Stromal cell of bone marrow (primary cell): ENCODE results near the gene SCUBE2.
A peak's percentile ranks its signal among the peaks of the same experiment; 100 is the strongest.

ENCODE experiments used
- DNase-seq: peaks from one replicate; pipeline ENCODE4 v3.0.0-alpha.2; 2012; ENCODE audit warnings: low read depth

SCUBE2 gene

GRCh38 chr11:9074338-9075029 lies 16.9 kb downstream of the SCUBE2 start:
- DNase-seq: no peak

GRCh38 chr11:9073466-9074225 lies 17.8 kb downstream of the SCUBE2 start:
- DNase-seq: no peak

- no peak for DNase-seq
Observed at GRCh38 chr11:9072626-9073176, 18.7 kb downstream of the SCUBE2 start.

GRCh38 chr11:9071692-9072091 lies 19.7 kb downstream of the SCUBE2 start:
- no peak for DNase-seq

GRCh38 chr11:9070749-9071491 lies 20.5 kb downstream of the SCUBE2 start:
- no peak for DNase-seq

GRCh38 chr11:9069862-9070470 lies 21.4 kb downstream of the SCUBE2 start:
- DNase-seq: no peak

- no peak for DNase-seq
Observed at GRCh38 chr11:9069256-9069655, 22.1 kb downstream of the SCUBE2 start.

- no peak for DNase-seq
Observed at GRCh38 chr11:9066433-9066925, 24.9 kb downstream of the SCUBE2 start.

- no peak for DNase-seq
Observed at GRCh38 chr11:9065607-9066432, 25.6 kb downstream of the SCUBE2 start.

GRCh38 chr11:9061807-9062206 lies 29.6 kb downstream of the SCUBE2 start:
- no peak for DNase-seq

- DNase-seq: no peak
Observed at GRCh38 chr11:9060700-9061111, 30.7 kb downstream of the SCUBE2 start.

- no peak for DNase-seq
Observed at GRCh38 chr11:9059406-9059805, 32.0 kb downstream of the SCUBE2 start.

- DNase-seq: no peak
Observed at GRCh38 chr11:9057888-9058287, 33.5 kb downstream of the SCUBE2 start.

GRCh38 chr11:9057007-9057406 lies 34.4 kb downstream of the SCUBE2 start:
- peak; percentile 54 for DNase-seq

GRCh38 chr11:9056467-9056866 lies 34.9 kb downstream of the SCUBE2 start:
- no peak for DNase-seq

GRCh38 chr11:9053316-9054035 lies 37.9 kb downstream of the SCUBE2 start:
- DNase-seq: no peak

- DNase-seq: no peak
Observed at GRCh38 chr11:9052316-9052715, 39.1 kb downstream of the SCUBE2 start.

- no peak for DNase-seq
Observed at GRCh38 chr11:9049959-9050358, 41.4 kb downstream of the SCUBE2 start.

GRCh38 chr11:9047964-9048523 lies 43.4 kb downstream of the SCUBE2 start:
- DNase-seq: no peak

- DNase-seq: no peak
Observed at GRCh38 chr11:9046481-9046880, 44.9 kb downstream of the SCUBE2 start.
